Large intestine (tissue), 3 donors: ENCODE measurements around the gene XXYLT1. TPM values are rescaled to one million over a fixed set of nuclear protein-coding genes. Genes with fewer than 3 reads are reported as not detected.

Source experiments
- DNase-seq, 2 donors: peaks; one replicate each; pipeline versions ENCODE4 v3.0.0 to v3.0.0-alpha.2; 2013
- H3K27ac ChIP-seq: one replicate; pipeline ENCODE4 v1.5.1; 2013; ENCODE audit warnings: low read length
- H3K27me3 ChIP-seq: 2 replicates; pipeline ENCODE4 v1.6.1; 2013; ENCODE audit warnings: low read length; ENCODE audit not compliant: control insufficient read depth, insufficient read depth
- H3K36me3 ChIP-seq: 2 replicates; pipeline ENCODE4 v1.6.1; 2013; ENCODE audit warnings: low read length; ENCODE audit not compliant: control insufficient read depth, insufficient read depth
- H3K4me1 ChIP-seq: one replicate; pipeline ENCODE4 v1.6.1; 2013; ENCODE audit warnings: low read length; ENCODE audit not compliant: control insufficient read depth, insufficient read depth
- H3K4me3 ChIP-seq: one replicate; pipeline ENCODE4 v1.5.1; 2013; ENCODE audit warnings: low read length
- H3K9me3 ChIP-seq: one replicate; pipeline ENCODE4 v1.6.1; 2013; ENCODE audit warnings: mild to moderate bottlenecking, low read depth, low read length, moderate library complexity; ENCODE audit not compliant: control insufficient read depth
- WGBS: methylation state at CpG from one replicate; pipeline ENCODE4 v1.1.5; 2013; ENCODE audit warnings: low lambda C conversion rate; ENCODE audit not compliant: insufficient coverage; 5-methylcytosine and 5-hydroxymethylcytosine counted together
- polyA plus RNA-seq: library from polyadenylated mRNA; unstranded; fragments of 120-200 nt; gene quantifications from one replicate; pipeline ENCODE4 v1.2.1, GENCODE V29; 2013

The XXYLT1 gene
- polyA plus RNA-seq, 1 donor, result 14.0 TPM

GRCh38 chr3:195082811-195083210, 188.1 kb downstream of the XXYLT1 start:
- no peak overlapping the region for H3K27ac ChIP-seq
- no peaks in the 10 kb centered on the region for H3K36me3 ChIP-seq
- no peaks in the 10 kb centered on the region for H3K4me1 ChIP-seq
- no peak overlapping the region for H3K4me3 ChIP-seq
- no peaks in the 10 kb centered on the region for H3K27me3 ChIP-seq
- peaks cover 3% of the 10 kb centered on the region for H3K9me3 ChIP-seq
- no CpG with 5 or more reads among the region's 10 CpGs for WGBS
- no peak for DNase-seq

- no CpG with 5 or more reads among the region's 12 CpGs for WGBS
- H3K9me3 ChIP-seq, result no peaks in the 10 kb centered on the region
- no peaks in the 10 kb centered on the region for H3K36me3 ChIP-seq
- no peak for DNase-seq
- H3K27ac ChIP-seq, result no peak overlapping the region
- H3K27me3 ChIP-seq, result no peaks in the 10 kb centered on the region
- no peak overlapping the region for H3K4me3 ChIP-seq
- H3K4me1 ChIP-seq, result no peaks in the 10 kb centered on the region
Measured at GRCh38 chr3:195081242-195081963, 189.6 kb downstream of the XXYLT1 start.

DNA sequence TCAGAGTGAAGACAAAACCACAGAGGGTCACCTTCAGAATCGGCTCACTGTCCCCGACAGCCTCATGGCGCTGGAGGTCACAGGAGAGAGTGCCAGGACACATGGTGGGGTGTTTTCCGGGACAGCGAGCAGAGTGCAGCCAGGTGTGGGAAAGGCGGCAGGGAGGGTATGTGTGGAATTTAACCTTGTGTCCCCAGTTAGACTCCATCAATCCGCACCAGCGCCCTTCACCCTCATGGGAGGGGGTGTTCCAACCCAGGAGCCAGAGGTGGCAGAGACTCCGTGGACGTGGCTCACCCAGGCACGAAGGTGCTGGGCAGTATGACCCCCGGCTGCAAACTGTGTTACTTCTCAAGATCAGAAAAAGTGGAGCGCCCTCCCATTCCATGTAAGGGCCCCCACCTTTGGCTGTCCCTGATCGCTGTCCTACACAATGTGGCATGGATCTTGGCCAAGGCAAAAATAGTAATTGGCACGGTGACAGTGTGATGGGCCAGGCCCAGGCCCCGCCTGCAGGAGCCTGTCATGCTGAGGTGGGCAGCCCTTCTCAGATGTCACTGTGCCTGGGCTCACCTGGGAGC, 190.3 kb downstream of the XXYLT1 start:
- DNase-seq, result no peak
- H3K4me1 ChIP-seq, result no peaks in the 10 kb centered on the region
- no peak overlapping the region for H3K4me3 ChIP-seq
- WGBS, result no CpG with 5 or more reads among the region's 16 CpGs
- H3K36me3 ChIP-seq, result no peaks in the 10 kb centered on the region
- H3K27ac ChIP-seq, result no peak overlapping the region
- H3K27me3 ChIP-seq, result no peaks in the 10 kb centered on the region
- no peaks in the 10 kb centered on the region for H3K9me3 ChIP-seq

GRCh38 chr3:195080125-195080524, 190.8 kb downstream of the XXYLT1 start:
- no peak overlapping the region for H3K27ac ChIP-seq
- DNase-seq, result no peak
- no CpG with 5 or more reads among the region's 3 CpGs for WGBS

GRCh38 chr3:195079636-195080035, 191.3 kb downstream of the XXYLT1 start:
- Histone ChIP-seq H3K27ac (no peak overlapping the region), H3K27me3 (no peaks in the 10 kb centered on the region), H3K4me3 (no peak overlapping the region), H3K4me1 (no peaks in the 10 kb centered on the region), H3K9me3 (no peaks in the 10 kb centered on the region), H3K36me3 (no peaks in the 10 kb centered on the region)
- no peak for DNase-seq
- WGBS, result 60% methylated on average over 1 of the region's 5 CpGs

More at GRCh38 chr3:195080125-195080524, 190.8 kb downstream of the XXYLT1 start:
- Histone ChIP-seq H3K9me3 (no peaks in the 10 kb centered on the region), H3K4me3 (no peak overlapping the region), H3K4me1 (no peaks in the 10 kb centered on the region), H3K27me3 (no peaks in the 10 kb centered on the region), H3K36me3 (no peaks in the 10 kb centered on the region)

- WGBS, result 97% methylated on average over 4 of the region's 12 CpGs
- Histone ChIP-seq H3K4me3 (no peak overlapping the region), H3K9me3 (no peaks in the 10 kb centered on the region), H3K27ac (no peak overlapping the region), H3K4me1 (no peaks in the 10 kb centered on the region), H3K27me3 (no peaks in the 10 kb centered on the region), H3K36me3 (no peaks in the 10 kb centered on the region)
- no peak for DNase-seq
Measured at GRCh38 chr3:195078891-195079440, 192.0 kb downstream of the XXYLT1 start.

GRCh38 chr3:195077611-195078540, 193.1 kb downstream of the XXYLT1 start:
- 90% methylated on average over 2 of the region's 29 CpGs for WGBS

DNA sequence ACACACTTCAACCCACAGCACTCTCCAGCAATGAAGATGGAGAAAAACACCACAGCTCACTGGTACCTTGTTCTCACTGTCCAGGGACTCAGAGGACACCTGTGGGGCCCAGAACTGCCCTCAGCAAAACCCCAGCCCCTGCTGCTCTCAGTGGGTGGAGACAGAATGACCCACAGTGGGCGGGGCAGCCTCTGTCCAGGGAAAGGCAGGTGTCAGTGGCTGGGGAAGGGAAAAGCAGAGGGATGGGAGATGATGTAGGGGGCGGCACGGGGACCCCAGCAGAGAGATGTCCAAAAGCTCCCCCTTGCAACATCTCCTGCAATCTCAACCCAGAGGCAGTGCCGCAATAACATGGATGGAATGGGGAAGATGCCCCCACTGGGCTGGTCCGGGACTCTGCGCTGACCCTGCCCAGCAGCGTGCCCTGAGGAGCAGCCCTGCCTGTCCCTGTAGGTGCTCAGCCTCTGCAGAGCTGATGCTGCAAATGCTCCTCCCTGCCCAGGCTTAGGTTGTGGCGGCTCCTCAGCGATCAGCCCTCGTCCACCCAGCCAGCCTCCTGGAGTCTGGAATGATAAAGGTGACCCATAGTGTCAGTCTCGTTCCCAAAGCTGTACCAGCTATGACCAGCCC, 193.9 kb downstream of the XXYLT1 start:
- H3K27me3 ChIP-seq, result no peaks in the 10 kb centered on the region
- H3K9me3 ChIP-seq, result no peaks in the 10 kb centered on the region
- no peak for DNase-seq
- H3K27ac ChIP-seq, result no peak overlapping the region
- no peaks in the 10 kb centered on the region for H3K36me3 ChIP-seq
- WGBS, result no CpG with 5 or more reads among the region's 11 CpGs
- H3K4me1 ChIP-seq, result peaks cover 2% of the 10 kb centered on the region
- H3K4me3 ChIP-seq, result no peak overlapping the region

More at GRCh38 chr3:195077611-195078540, 193.1 kb downstream of the XXYLT1 start:
- Histone ChIP-seq H3K4me3 (no peak overlapping the region), H3K4me1 (no peaks in the 10 kb centered on the region), H3K27me3 (no peaks in the 10 kb centered on the region), H3K27ac (no peak overlapping the region), H3K9me3 (no peaks in the 10 kb centered on the region), H3K36me3 (no peaks in the 10 kb centered on the region)
- DNase-seq, result no peak

DNA sequence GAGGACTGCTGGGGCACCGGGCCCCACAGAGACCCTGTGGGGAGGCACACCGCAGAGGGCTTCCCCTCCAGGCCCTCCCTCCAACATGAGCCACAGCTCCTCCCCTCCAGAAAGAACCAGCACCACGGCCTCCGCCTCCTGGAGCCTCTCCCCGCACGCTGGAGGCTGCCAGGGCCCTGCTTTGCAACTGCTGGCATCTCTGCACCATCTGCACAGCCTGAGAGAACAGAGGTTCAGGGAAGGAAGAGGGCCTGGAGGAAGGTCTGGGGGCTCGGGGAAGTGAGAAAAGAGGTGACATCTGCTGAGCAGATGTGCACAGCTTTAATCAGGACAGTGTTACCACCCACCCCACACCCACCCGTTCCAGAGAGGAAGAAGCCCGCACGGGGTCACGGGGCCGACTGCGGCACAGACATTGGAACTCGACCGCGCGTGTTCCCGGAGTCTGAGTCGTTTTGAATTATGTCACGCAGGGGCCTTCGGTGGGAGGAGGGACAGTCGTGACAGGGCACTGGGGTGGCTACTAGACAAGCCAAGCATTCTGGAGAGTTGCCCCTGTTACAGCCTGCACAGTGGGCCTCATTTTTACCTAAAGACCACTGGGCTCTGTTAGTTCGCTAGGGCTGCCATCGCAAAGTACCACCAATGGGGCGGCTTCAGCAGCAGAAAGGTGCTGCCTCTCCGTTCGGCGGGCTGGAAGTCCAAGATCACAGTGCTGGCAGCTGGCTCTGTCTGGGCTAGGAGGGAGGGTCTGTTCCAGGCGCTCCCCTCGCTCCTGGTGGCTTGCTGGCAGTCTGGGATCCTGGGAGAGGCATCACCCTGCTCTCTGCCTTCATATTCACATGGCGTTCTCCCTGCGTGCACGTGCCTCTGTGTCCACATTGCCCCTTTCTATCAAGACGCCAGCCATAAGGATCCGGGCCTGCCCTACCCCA, 194.8 kb downstream of the XXYLT1 start:
- H3K27me3 ChIP-seq, result no peaks in the 10 kb centered on the region
- H3K27ac ChIP-seq, result no peak overlapping the region
- no peak overlapping the region for H3K4me3 ChIP-seq
- no peak for DNase-seq
- H3K36me3 ChIP-seq, result no peaks in the 10 kb centered on the region
- H3K9me3 ChIP-seq, result no peaks in the 10 kb centered on the region
- no CpG with 5 or more reads among the region's 35 CpGs for WGBS
- H3K4me1 ChIP-seq, result peaks cover 11% of the 10 kb centered on the region
